ENCODE results near the gene DUSP1. TPM values are rescaled to one million over a fixed set of nuclear protein-coding genes. Genes with fewer than 3 reads are reported as not detected.

DUSP1 gene
- total RNA-seq, 1 donor from 2014 or later = 25.3 TPM

DNA sequence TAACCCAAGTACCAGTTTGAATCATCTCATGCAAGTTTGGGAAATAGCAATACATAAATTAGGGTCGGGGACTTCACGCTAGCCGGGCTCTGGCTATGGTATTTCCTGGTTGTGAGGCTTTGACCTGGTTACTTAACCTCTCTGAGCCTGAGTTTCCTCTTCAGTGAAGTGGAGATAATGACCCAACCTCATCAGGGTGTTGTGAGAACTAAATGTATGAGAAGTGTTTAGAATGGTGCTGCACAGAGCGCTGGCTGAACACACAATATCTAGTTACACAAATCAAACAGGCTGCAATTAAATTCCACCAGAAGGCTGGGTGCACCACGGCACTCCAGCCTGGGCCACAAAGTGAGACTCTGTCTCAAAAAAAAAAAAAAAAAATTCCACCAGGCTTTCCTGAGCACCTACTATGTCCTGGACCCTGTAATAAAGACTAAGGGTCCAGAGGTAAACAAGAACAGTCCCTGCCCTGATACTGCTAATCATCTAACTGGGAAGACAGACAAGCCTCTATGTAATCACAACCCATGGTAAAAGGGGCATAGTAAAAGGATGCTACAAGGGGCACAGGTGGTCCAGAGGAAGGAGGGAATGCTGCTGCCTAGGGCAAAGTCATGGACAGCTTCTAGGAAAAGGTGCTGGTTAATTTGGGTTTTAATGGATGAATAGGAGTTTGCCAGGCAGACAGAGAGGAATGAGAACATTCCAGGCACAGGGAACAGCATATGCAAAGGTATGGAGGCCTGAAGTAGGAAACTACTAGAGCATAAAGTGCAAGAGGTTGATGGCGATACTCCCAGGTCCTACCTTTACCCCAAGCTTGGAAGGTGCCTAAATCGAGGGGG is 27.7 kb downstream of the DUSP1 start:
- peaks cover 2% of the 10 kb centered on the region for H3K4me1 Mint-ChIP-seq (ENCODE audit: unreplicated experiment)
- no peak overlapping the region for H3K4me3 Mint-ChIP-seq (ENCODE audit: unreplicated experiment)
- TF ChIP-seq, protein P1, sequence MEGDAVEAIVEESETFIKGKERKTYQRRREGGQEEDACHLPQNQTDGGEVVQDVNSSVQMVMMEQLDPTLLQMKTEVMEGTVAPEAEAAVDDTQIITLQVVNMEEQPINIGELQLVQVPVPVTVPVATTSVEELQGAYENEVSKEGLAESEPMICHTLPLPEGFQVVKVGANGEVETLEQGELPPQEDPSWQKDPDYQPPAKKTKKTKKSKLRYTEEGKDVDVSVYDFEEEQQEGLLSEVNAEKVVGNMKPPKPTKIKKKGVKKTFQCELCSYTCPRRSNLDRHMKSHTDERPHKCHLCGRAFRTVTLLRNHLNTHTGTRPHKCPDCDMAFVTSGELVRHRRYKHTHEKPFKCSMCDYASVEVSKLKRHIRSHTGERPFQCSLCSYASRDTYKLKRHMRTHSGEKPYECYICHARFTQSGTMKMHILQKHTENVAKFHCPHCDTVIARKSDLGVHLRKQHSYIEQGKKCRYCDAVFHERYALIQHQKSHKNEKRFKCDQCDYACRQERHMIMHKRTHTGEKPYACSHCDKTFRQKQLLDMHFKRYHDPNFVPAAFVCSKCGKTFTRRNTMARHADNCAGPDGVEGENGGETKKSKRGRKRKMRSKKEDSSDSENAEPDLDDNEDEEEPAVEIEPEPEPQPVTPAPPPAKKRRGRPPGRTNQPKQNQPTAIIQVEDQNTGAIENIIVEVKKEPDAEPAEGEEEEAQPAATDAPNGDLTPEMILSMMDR (IDR thresholded peaks at IDR 0.05; ENCODE audit: unreplicated experiment) = no peak
- DNase-seq (ENCODE audit: low spot score) = no peak
- H3K9me3 Mint-ChIP-seq (ENCODE audit: unreplicated experiment) = no peaks in the 10 kb centered on the region
- H3K27ac Mint-ChIP-seq (ENCODE audit: unreplicated experiment) = no peak overlapping the region
- H3K36me3 Mint-ChIP-seq (ENCODE audit: low read depth, unreplicated experiment) = no peaks in the 10 kb centered on the region
- H3K27me3 Mint-ChIP-seq (ENCODE audit: unreplicated experiment) = peaks cover 2% of the 10 kb centered on the region

GRCh38 chr5:172741206-172741582 is 29.8 kb downstream of the DUSP1 start:
- H3K27me3 Mint-ChIP-seq (ENCODE audit: unreplicated experiment) = peaks cover 2% of the 10 kb centered on the region
- TF ChIP-seq, protein P1 (IDR thresholded peaks at IDR 0.05; ENCODE audit: unreplicated experiment) = no peak
- H3K27ac Mint-ChIP-seq (ENCODE audit: unreplicated experiment) = peak overlapping the region; percentile 45

GRCh38 chr5:172740428-172741205 is 30.4 kb downstream of the DUSP1 start:
- no peak overlapping the region for H3K4me3 Mint-ChIP-seq (ENCODE audit: unreplicated experiment)
- DNase-seq (ENCODE audit: low spot score) = no peak
- peaks cover 2% of the 10 kb centered on the region for H3K4me1 Mint-ChIP-seq (ENCODE audit: unreplicated experiment)
- H3K36me3 Mint-ChIP-seq (ENCODE audit: low read depth, unreplicated experiment) = no peaks in the 10 kb centered on the region
- no peak overlapping the region for H3K27ac Mint-ChIP-seq (ENCODE audit: unreplicated experiment)
- TF ChIP-seq, protein P1 (IDR thresholded peaks at IDR 0.05; ENCODE audit: unreplicated experiment) = no peak
- H3K9me3 Mint-ChIP-seq (ENCODE audit: unreplicated experiment) = no peaks in the 10 kb centered on the region
- H3K27me3 Mint-ChIP-seq (ENCODE audit: unreplicated experiment) = peaks cover 5% of the 10 kb centered on the region

More at GRCh38 chr5:172741206-172741582, 29.8 kb downstream of the DUSP1 start:
- Mint-ChIP-seq H3K4me3 (ENCODE audit: unreplicated experiment) (no peak overlapping the region), H3K4me1 (ENCODE audit: unreplicated experiment) (peaks cover 2% of the 10 kb centered on the region), H3K9me3 (ENCODE audit: unreplicated experiment) (no peaks in the 10 kb centered on the region), H3K36me3 (ENCODE audit: low read depth, unreplicated experiment) (no peaks in the 10 kb centered on the region)
- no peak for DNase-seq (ENCODE audit: low spot score)

DNA sequence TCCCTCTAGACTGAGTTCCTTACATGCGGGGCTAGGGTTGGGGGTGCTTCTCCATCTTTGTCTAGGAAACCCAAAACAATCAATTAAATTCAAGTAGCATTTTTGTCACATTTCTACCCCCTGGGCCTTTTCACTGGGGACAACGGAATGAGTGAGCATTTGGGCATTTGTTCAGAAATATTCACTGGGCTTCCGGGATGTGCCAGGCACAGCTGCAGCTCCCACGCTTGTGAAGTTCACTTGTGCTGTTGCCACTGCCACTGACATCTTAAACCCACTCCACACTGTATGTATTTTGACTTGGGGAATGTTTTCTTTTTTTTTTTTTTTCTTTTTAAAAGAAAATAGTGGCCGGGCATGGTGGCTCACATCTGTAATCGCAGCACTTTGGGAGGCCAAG is 31.6 kb downstream of the DUSP1 start:
- Mint-ChIP-seq H3K36me3 (ENCODE audit: low read depth, unreplicated experiment) (no peaks in the 10 kb centered on the region), H3K4me1 (ENCODE audit: unreplicated experiment) (peaks cover 4% of the 10 kb centered on the region), H3K27me3 (ENCODE audit: unreplicated experiment) (peaks cover 5% of the 10 kb centered on the region), H3K27ac (ENCODE audit: unreplicated experiment) (no peak overlapping the region), H3K9me3 (ENCODE audit: unreplicated experiment) (no peaks in the 10 kb centered on the region), H3K4me3 (ENCODE audit: unreplicated experiment) (no peak overlapping the region)
- TF ChIP-seq, protein P1 (IDR thresholded peaks at IDR 0.05; ENCODE audit: unreplicated experiment) = no peak
- DNase-seq (ENCODE audit: low spot score) = no peak

Data from endothelial cell (in vitro differentiated cells).